HL-60 (cell line): ENCODE data around the gene MICA.

Experiments
- CTCF ChIP-seq: IDR thresholded peaks from one replicate; pipeline ENCODE4 v1.5.1; 2011; ENCODE audit warnings: low read length, control low read depth, inconsistent platforms; ENCODE audit not compliant: insufficient read depth
- GABPA ChIP-seq: IDR thresholded peaks from 2 replicates; pipeline ENCODE4 v1.6.1; 2012; ENCODE audit warnings: low read depth
- POLR2AphosphoS5 ChIP-seq: IDR thresholded peaks from 2 replicates; pipeline ENCODE4 v1.6.1; 2012; ENCODE audit warnings: low read depth
- TF ChIP-seq, protein P1 (sequence below): IDR thresholded peaks from 2 replicates; pipeline ENCODE4 v1.6.1; 2012; ENCODE audit warnings: low read depth; ENCODE audit not compliant: insufficient replicate concordance

- TF ChIP-seq CTCF (no peak), POLR2AphosphoS5 (no peak), GABPA (no peak)
- TF ChIP-seq, protein P1, sequence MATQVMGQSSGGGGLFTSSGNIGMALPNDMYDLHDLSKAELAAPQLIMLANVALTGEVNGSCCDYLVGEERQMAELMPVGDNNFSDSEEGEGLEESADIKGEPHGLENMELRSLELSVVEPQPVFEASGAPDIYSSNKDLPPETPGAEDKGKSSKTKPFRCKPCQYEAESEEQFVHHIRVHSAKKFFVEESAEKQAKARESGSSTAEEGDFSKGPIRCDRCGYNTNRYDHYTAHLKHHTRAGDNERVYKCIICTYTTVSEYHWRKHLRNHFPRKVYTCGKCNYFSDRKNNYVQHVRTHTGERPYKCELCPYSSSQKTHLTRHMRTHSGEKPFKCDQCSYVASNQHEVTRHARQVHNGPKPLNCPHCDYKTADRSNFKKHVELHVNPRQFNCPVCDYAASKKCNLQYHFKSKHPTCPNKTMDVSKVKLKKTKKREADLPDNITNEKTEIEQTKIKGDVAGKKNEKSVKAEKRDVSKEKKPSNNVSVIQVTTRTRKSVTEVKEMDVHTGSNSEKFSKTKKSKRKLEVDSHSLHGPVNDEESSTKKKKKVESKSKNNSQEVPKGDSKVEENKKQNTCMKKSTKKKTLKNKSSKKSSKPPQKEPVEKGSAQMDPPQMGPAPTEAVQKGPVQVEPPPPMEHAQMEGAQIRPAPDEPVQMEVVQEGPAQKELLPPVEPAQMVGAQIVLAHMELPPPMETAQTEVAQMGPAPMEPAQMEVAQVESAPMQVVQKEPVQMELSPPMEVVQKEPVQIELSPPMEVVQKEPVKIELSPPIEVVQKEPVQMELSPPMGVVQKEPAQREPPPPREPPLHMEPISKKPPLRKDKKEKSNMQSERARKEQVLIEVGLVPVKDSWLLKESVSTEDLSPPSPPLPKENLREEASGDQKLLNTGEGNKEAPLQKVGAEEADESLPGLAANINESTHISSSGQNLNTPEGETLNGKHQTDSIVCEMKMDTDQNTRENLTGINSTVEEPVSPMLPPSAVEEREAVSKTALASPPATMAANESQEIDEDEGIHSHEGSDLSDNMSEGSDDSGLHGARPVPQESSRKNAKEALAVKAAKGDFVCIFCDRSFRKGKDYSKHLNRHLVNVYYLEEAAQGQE, result no peak
Measured at GRCh38 chr6:31397901-31398525, 5.4 kb upstream of the MICA start.
